ENCODE data around the gene GPR135.

The GPR135 gene

GRCh38 chr14:59422069-59422881 lies 42.9 kb downstream of the GPR135 start:
- no peak for DNase-seq (ENCODE audit: low spot score)

GRCh38 chr14:59419303-59419702 lies 45.9 kb downstream of the GPR135 start:
- DNase-seq (ENCODE audit: low spot score), result no peak

- DNase-seq (ENCODE audit: low spot score), result no peak
Observed at GRCh38 chr14:59417311-59417710, 47.9 kb downstream of the GPR135 start.

- no peak for DNase-seq (ENCODE audit: low spot score)
Observed at GRCh38 chr14:59415836-59416602, 49.2 kb downstream of the GPR135 start.
